GM08714 (cell line): ENCODE data around the gene PPP3CA.

ENCODE experiments used
- H3K4me3 ChIP-seq: fragments of 200-500 bp; sonication (Bioruptor generic); 2 replicates; pipeline ENCODE4 v1.5.1; 2014; ENCODE audit warnings: mild to moderate bottlenecking, low read length, inconsistent platforms
- ZNF274 ChIP-seq: IDR thresholded peaks from 2 replicates; pipeline ENCODE4 v1.6.1; 2012; ENCODE audit warnings: mild to moderate bottlenecking, low read depth, low read length

Gene PPP3CA

GRCh38 chr4:101205916-101206315, 141.4 kb downstream of the PPP3CA start:
- TF ChIP-seq ZNF274 = no peak
- no peak overlapping the region for H3K4me3 ChIP-seq

GRCh38 chr4:101201421-101201820, 145.9 kb downstream of the PPP3CA start:
- no peak for TF ChIP-seq ZNF274
- no peak overlapping the region for H3K4me3 ChIP-seq

DNA sequence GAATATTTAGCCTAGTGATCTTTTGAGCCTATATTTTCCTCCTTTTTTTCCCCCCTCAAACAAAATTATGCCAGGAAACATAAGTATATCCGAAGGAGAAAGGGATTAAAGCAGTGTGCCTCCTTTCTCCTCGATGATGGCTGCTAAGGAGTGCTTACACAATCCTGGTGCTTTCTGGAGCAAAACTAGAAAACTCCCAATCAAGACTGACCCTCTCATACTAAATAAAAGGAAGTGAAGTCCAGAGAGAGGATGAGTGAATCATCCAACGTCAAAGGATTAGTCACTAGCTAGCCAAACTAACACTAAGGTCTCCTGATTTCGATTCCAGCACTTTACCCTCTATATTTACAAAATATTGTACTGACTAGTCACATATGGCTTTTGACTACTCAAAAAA, 146.8 kb downstream of the PPP3CA start:
- no peak for TF ChIP-seq ZNF274
- H3K4me3 ChIP-seq = no peak overlapping the region

DNA sequence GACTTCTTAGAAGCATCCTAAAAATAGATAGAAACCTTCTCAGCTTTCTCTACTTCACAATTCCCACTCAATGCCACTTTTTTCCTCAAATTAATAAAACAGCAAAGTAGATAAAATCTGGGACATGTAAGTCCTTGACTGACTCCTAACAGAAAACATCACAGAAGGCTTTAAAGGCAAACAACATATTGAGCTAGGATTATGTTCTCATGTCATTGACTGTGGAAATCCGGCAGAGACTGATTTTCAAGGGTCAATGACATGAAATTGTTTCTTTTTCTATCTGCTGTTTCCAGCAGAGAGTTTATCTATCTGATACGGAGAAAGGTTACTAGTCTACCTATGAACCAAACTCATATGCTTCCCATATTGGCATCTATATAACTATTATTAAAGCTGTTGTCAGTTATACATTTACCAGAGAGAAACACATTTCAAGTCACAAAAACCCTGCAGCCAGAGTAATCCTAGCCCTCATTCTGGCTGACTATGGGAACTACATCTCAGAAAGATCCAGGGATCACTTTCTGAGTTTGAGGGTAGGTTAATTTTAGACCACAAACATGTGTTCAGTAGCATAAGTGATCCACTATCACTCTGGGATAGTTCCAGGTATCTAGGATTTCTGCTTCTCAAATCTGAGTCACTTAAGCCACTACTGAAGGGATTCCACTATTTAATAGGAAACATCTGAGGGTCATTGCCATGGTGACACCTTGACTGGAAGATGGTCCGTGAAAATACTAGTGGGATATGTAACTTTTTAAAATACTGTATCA, 147.6 kb downstream of the PPP3CA start:
- no peak overlapping the region for H3K4me3 ChIP-seq
- no peak for TF ChIP-seq ZNF274

- no peak for TF ChIP-seq ZNF274
- H3K4me3 ChIP-seq = no peak overlapping the region
Measured at GRCh38 chr4:101198682-101199339, 148.5 kb downstream of the PPP3CA start.

DNA sequence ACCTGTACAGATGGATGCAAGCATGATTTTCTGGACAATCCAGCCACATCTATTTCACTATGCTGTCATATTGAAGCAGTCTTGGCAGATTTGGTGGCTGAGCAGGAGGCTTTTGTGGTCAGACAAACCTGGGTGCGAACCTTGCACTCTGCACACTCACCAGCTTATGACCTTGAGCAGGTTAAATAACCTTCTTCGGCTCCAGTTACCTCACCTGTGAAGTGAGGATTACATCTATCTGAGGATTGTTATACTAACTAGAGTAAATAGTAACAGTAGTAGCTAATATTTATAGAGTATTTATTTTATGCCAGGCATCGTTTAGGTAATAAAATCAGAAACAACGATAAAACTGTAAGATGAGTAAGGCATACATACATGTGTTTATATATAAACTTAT, 150.0 kb downstream of the PPP3CA start:
- TF ChIP-seq ZNF274 = no peak
- no peak overlapping the region for H3K4me3 ChIP-seq

- no peak for TF ChIP-seq ZNF274
Measured at GRCh38 chr4:101192244-101192643, 155.1 kb downstream of the PPP3CA start.

GRCh38 chr4:101191302-101192098, 155.8 kb downstream of the PPP3CA start:
- no peak overlapping the region for H3K4me3 ChIP-seq
- no peak for TF ChIP-seq ZNF274

More at GRCh38 chr4:101192244-101192643, 155.1 kb downstream of the PPP3CA start:
- H3K4me3 ChIP-seq = no peak overlapping the region

GRCh38 chr4:101190751-101191150, 156.6 kb downstream of the PPP3CA start:
- TF ChIP-seq ZNF274 = no peak
- H3K4me3 ChIP-seq = no peak overlapping the region

DNA sequence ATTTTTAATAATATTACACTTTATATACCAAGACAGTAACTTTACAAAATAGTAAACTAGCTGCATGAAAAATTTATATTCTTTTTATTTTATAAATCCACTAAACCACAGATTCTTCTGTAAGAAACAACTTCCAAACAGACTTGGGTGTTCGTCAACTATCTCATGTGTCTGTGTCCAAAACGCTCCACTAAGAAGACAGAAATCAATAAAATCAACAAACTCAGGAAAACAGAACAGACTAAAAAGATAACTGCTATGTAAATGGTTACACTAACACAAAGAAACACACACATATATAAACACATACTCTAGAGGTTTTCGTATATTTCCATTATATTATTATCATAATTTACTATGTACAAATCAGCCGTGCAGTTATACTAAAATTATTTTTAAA, 158.4 kb downstream of the PPP3CA start:
- TF ChIP-seq ZNF274 = no peak
- H3K4me3 ChIP-seq = no peak overlapping the region

GRCh38 chr4:101187841-101188240, 159.5 kb downstream of the PPP3CA start:
- no peak for TF ChIP-seq ZNF274
- H3K4me3 ChIP-seq = no peak overlapping the region

GRCh38 chr4:101186567-101187184, 160.7 kb downstream of the PPP3CA start:
- no peak overlapping the region for H3K4me3 ChIP-seq
- TF ChIP-seq ZNF274 = no peak

DNA sequence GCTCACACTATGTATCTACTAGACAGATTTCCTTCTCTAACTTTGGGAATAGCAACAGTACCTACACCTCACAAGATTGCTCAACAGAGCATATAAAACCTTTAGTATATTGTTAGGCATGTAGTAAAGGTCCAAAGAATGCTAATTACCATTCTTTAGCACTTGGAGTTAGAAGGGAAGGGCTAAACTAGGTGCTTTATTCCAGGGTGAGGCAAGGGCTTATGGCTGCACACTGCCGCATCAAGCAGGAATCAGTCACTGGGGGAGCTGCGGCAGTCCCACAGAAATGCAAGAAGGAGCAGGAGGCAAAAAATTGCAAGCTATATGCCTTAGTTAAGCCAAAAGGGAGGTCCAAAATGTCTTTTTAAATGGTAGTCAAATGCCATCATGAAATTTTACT, 162.7 kb downstream of the PPP3CA start:
- H3K4me3 ChIP-seq = no peak overlapping the region
- TF ChIP-seq ZNF274 = no peak

DNA sequence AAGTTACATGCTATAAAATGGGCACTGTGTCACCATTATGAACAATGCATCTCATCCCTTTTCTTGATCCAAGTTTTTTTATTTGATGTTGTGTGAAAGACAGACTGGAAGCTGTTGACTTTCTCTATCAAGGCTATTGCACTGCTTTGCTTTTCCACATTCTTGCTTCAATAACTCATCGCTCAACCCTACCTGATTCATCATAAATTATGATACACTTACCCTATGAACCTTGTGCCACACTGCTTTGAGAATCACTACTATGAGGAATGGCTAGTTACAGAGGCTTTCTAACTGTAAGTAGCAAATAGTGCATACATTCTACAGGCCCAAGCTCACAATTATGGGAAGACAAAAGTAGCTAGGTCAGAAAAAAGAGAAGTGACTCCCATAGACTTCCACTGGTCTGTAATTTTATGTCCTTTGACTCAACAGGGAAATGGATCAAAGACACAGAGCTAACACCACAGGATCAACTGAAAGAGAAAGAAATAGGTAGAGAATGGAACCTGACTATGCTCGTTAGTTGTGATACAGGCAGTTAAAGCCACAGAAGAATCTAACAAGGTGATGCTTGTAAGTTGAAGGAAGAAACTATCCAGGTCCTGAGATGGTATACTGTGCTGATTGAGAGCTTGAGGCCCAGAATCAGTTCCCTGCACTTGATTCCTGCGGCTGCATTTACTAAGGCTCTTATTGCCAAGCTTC, 163.5 kb downstream of the PPP3CA start:
- no peak overlapping the region for H3K4me3 ChIP-seq
- TF ChIP-seq ZNF274 = no peak
